Kidney epithelial cell (primary cell): ENCODE measurements around the gene DCC. TPM values are rescaled to one million over a fixed set of nuclear protein-coding genes. Genes with fewer than 3 reads are reported as not detected.

Source experiments
- DNase-seq: peaks from one replicate; pipeline ENCODE4 v3.0.0-alpha.2; 2010; ENCODE audit warnings: low read depth
- H3K27me3 ChIP-seq: 2 replicates; pipeline ENCODE4 v1.6.0; 2011; ENCODE audit warnings: low read length; ENCODE audit not compliant: control insufficient read depth, insufficient read depth
- H3K36me3 ChIP-seq: 2 replicates; pipeline ENCODE4 v1.5.1; 2011; ENCODE audit warnings: low read length; ENCODE audit not compliant: control insufficient read depth, insufficient read depth
- H3K4me3 ChIP-seq: 2 replicates; pipeline ENCODE4 v1.5.1; 2011; ENCODE audit warnings: low read depth, mild to moderate bottlenecking, control low read depth, low read length
- CTCF ChIP-seq: IDR thresholded peaks from 2 replicates; pipeline ENCODE4 v1.5.1; 2011; ENCODE audit warnings: mild to moderate bottlenecking, moderate library complexity, low read length, control low read depth, inconsistent platforms; ENCODE audit not compliant: insufficient read depth, poor library complexity, severe bottlenecking
- total RNA-seq: library from RNA; depleted of rRNA; stranded (reverse); fragments of >200 nt; gene quantifications from 2 replicates; pipeline ENCODE4 v1.2.3, GENCODE V29; 2015

DCC gene
- total RNA-seq, 1 donor from 2014 or later, result 0.04 TPM

GRCh38 chr18:53426666-53427184, 1086.7 kb downstream of the DCC start:
- no peak for TF ChIP-seq CTCF
- no peak for DNase-seq
- H3K4me3 ChIP-seq, result no peak overlapping the region
- H3K36me3 ChIP-seq, result no peaks in the 10 kb centered on the region
- no peaks in the 10 kb centered on the region for H3K27me3 ChIP-seq

GRCh38 chr18:53441761-53442414, 1101.9 kb downstream of the DCC start:
- Histone ChIP-seq H3K36me3 (no peaks in the 10 kb centered on the region), H3K27me3 (no peaks in the 10 kb centered on the region), H3K4me3 (no peak overlapping the region)
- no peak for TF ChIP-seq CTCF
- no peak for DNase-seq

- Histone ChIP-seq H3K4me3 (no peak overlapping the region), H3K27me3 (no peaks in the 10 kb centered on the region), H3K36me3 (no peaks in the 10 kb centered on the region)
- DNase-seq, result no peak
- TF ChIP-seq CTCF, result no peak
These were observed 1102.4 kb downstream of the DCC start for GRCh38 chr18:53442415-53442783.

- Histone ChIP-seq H3K27me3 (no peaks in the 10 kb centered on the region), H3K4me3 (no peak overlapping the region), H3K36me3 (no peaks in the 10 kb centered on the region)
- DNase-seq, result no peak
- no peak for TF ChIP-seq CTCF
These were observed 1103.3 kb downstream of the DCC start for GRCh38 chr18:53443336-53443735.

GRCh38 chr18:53443831-53444230, 1103.8 kb downstream of the DCC start:
- Histone ChIP-seq H3K4me3 (no peak overlapping the region), H3K36me3 (no peaks in the 10 kb centered on the region), H3K27me3 (no peaks in the 10 kb centered on the region)
- no peak for TF ChIP-seq CTCF
- no peak for DNase-seq

- no peak for TF ChIP-seq CTCF
- H3K36me3 ChIP-seq, result no peaks in the 10 kb centered on the region
- no peak for DNase-seq
- no peak overlapping the region for H3K4me3 ChIP-seq
- no peaks in the 10 kb centered on the region for H3K27me3 ChIP-seq
These were observed 1111.9 kb downstream of the DCC start for GRCh38 chr18:53451902-53452301.
